Skin of body (tissue), 2 donors: ENCODE data around the gene CPSF6. TPM values are rescaled to one million over a fixed set of nuclear protein-coding genes. Genes with fewer than 3 reads are reported as not detected.
"Not testable (repeated sequence)": the region's sequence is repeated elsewhere in the genome, so short reads cannot be mapped to it uniquely, and the experiment has no call there.

Experiments used
- DNase-seq: peaks from one replicate; lab custom pipeline; 2025; lab: John Stamatoyannopoulos, UW
- total RNA-seq: library from RNA; depleted of rRNA; stranded (reverse); fragments of >200 nt; gene quantifications from one replicate; pipeline ENCODE4 v1.2.3, GENCODE V29; 2014

Gene CPSF6
- total RNA-seq, 1 donor from 2014 or later: 46.6 TPM

- no peak for DNase-seq
Measured at GRCh38 chr12:69258655-69259054, 19.3 kb downstream of the CPSF6 start.

- no peak for DNase-seq
Measured at GRCh38 chr12:69262264-69262974, 23.1 kb downstream of the CPSF6 start.

GRCh38 chr12:69265205-69265604, 25.8 kb downstream of the CPSF6 start:
- no peak for DNase-seq

GRCh38 chr12:69265633-69266032, 26.3 kb downstream of the CPSF6 start:
- DNase-seq: not testable (repeated sequence)

- no peak for DNase-seq
Measured at GRCh38 chr12:69266036-69266635, 26.8 kb downstream of the CPSF6 start.

GRCh38 chr12:69269736-69270135, 30.4 kb downstream of the CPSF6 start:
- DNase-seq: no peak

- no peak for DNase-seq
Measured at GRCh38 chr12:69272511-69272910, 33.1 kb downstream of the CPSF6 start.

- DNase-seq: no peak
Measured at GRCh38 chr12:69274861-69275260, 35.5 kb downstream of the CPSF6 start.

GRCh38 chr12:69275471-69275891, 36.1 kb downstream of the CPSF6 start:
- no peak for DNase-seq

GRCh38 chr12:69278814-69279782, 39.7 kb downstream of the CPSF6 start:
- DNase-seq: no peak

GRCh38 chr12:69284131-69284530, 44.8 kb downstream of the CPSF6 start:
- peak; percentile 19 for DNase-seq

GRCh38 chr12:69287556-69287955, 48.2 kb downstream of the CPSF6 start:
- DNase-seq: no peak

GRCh38 chr12:69290545-69291277, 51.3 kb downstream of the CPSF6 start:
- DNase-seq: no peak

GRCh38 chr12:69291278-69291593, 51.9 kb downstream of the CPSF6 start:
- DNase-seq: no peak

- DNase-seq: no peak
Measured at GRCh38 chr12:69298133-69298532, 58.8 kb downstream of the CPSF6 start.

- DNase-seq: no peak
Measured at GRCh38 chr12:69298947-69299346, 59.6 kb downstream of the CPSF6 start.

- no peak for DNase-seq
Measured at GRCh38 chr12:69304284-69304683, 64.9 kb downstream of the CPSF6 start.

- DNase-seq: no peak
Measured at GRCh38 chr12:69309461-69309860, 70.1 kb downstream of the CPSF6 start.

GRCh38 chr12:69313209-69313608, 73.8 kb downstream of the CPSF6 start:
- no peak for DNase-seq

- not testable (repeated sequence) for DNase-seq
Measured at GRCh38 chr12:69316784-69317183, 77.4 kb downstream of the CPSF6 start.

GRCh38 chr12:69317233-69317632, 77.9 kb downstream of the CPSF6 start:
- DNase-seq: not testable (repeated sequence)
